PC-9 (cell line): Measurements from ENCODE around the gene BRIX1. TPM values are rescaled to one million over a fixed set of nuclear protein-coding genes. Genes with fewer than 3 reads are reported as not detected.

Experiments
- BruUV-seq: library from RNA; stranded (reverse); fragments of 400-500 nt; replicated peaks from 2 replicates; lab custom pipeline; 2021; lab: Mats Ljungman, UMichigan
- CTCF ChIA-PET: fragments of 300-600 bp; sonication (Branson Sonifier 250); formaldehyde crosslinking; loops from one replicate; lab custom pipeline; 2022; ENCODE audit warnings: antibody characterized with exemption; lab: Charles Lee
- POLR2A ChIA-PET: fragments of 300-600 bp; sonication (Branson Sonifier 250); formaldehyde crosslinking; loops from one replicate; lab custom pipeline; 2022; ENCODE audit warnings: antibody characterized with exemption; ENCODE audit not compliant: unreplicated experiment; lab: Charles Lee
- DNase-seq, 2 experiments: peaks; one replicate each; pipeline versions ENCODE4 v3.0.0 to v3.0.0-alpha.2; 2015 to 2022; ENCODE audit warnings: mixed read lengths in 1 of 2
- H2AFZ ChIP-seq: fragments of 200-600 bp; sonication (generic); 2 replicates; pipeline ENCODE4 v1.8.1; 2017; ENCODE audit warnings: antibody characterized with exemption
- H3F3A ChIP-seq: fragments of 200-600 bp; sonication (generic); 2 replicates; pipeline ENCODE4 v1.8.1; 2017; ENCODE audit warnings: antibody characterized with exemption, mild to moderate bottlenecking, low read depth; ENCODE audit not compliant: insufficient read depth
- H3K27ac ChIP-seq: fragments of 200-600 bp; sonication (generic); 2 replicates; pipeline ENCODE4 v1.6.1; 2016; ENCODE audit warnings: mixed run types
- H3K27me3 ChIP-seq: fragments of 200-600 bp; sonication (generic); 2 replicates; pipeline ENCODE4 v1.6.1; 2016; ENCODE audit warnings: low read depth, mixed run types; ENCODE audit not compliant: insufficient read depth
- H3K36me3 ChIP-seq: fragments of 200-600 bp; sonication (generic); 2 replicates; pipeline ENCODE4 v1.6.1; 2016; ENCODE audit warnings: low read depth, mixed run types
- H3K4me1 ChIP-seq: fragments of 200-600 bp; sonication (generic); replicated peaks from 2 replicates; pipeline ENCODE4 v1.6.1; 2016; ENCODE audit warnings: mixed run types; ENCODE audit not compliant: insufficient read depth
- H3K4me2 ChIP-seq: fragments of 200-600 bp; sonication (generic); 2 replicates; pipeline ENCODE4 v1.6.1; 2017; ENCODE audit warnings: mixed run types
- H3K4me3 ChIP-seq: fragments of 200-600 bp; sonication (generic); 2 replicates; pipeline ENCODE4 v1.6.1; 2016; ENCODE audit warnings: mixed run types
- H3K79me2 ChIP-seq: fragments of 200-600 bp; sonication (generic); 2 replicates; pipeline ENCODE4 v1.6.1; 2017; ENCODE audit warnings: low read depth, mixed run types
- H3K9me2 ChIP-seq: fragments of 200-600 bp; sonication (generic); 2 replicates; pipeline ENCODE4 v1.8.1; 2017; ENCODE audit warnings: mild to moderate bottlenecking; ENCODE audit not compliant: insufficient read depth
- H3K9me3 ChIP-seq: fragments of 200-600 bp; sonication (generic); 2 replicates; pipeline ENCODE4 v1.8.1; 2016; ENCODE audit warnings: low read depth; ENCODE audit not compliant: insufficient read depth
- H4K20me1 ChIP-seq: fragments of 200-600 bp; sonication (generic); 2 replicates; pipeline ENCODE4 v1.8.1; 2017; ENCODE audit not compliant: insufficient read depth
- EZH2 ChIP-seq: fragments of 200-600 bp; sonication (generic); IDR thresholded peaks from 2 replicates; pipeline ENCODE4 v1.8.0; 2017; ENCODE audit warnings: antibody characterized with exemption, low read depth
- intact Hi-C: fragments of 100-400 bp; cut with micrococcal nuclease; formaldehyde crosslinking; loops from one replicate; pipeline ENCODE4 v1.10.0; 2022; ENCODE audit not compliant: unreplicated experiment
- total RNA-seq: library from RNA; stranded (reverse); gene quantifications from 2 replicates; pipeline ENCODE4 v1.2.3, GENCODE V29; 2021
- TF ChIP-seq, protein P1 (sequence below): fragments of 200-600 bp; sonication (generic); conservative IDR thresholded peaks from 2 replicates; pipeline ENCODE4 v1.6.1; 2017; ENCODE audit warnings: mixed run types, antibody characterized with exemption, mild to moderate bottlenecking, moderate library complexity

The BRIX1 gene
- total RNA-seq, 1 experiment from 2014 or later: 73.4 TPM

DNA sequence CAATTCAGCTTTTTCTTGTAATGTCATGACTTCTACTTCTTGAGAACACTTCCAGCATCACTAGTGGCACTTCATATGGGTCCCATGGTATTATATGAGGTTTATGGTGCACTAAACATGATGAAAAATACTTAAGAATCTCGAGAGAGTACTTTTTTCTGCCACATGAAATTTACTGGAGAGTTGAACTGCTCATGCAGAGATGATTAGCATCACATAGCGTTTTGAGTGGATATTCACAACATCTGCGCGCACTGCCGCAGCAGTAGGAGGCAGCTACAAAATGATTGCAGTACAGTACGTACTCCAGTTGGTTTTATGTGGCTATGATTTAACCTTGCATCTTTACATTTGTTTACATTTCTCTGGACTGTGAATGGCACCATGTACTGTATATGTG is 14.9 kb upstream of the BRIX1 start:
- TF ChIP-seq EZH2: no peak
- TF ChIP-seq, protein P1, sequence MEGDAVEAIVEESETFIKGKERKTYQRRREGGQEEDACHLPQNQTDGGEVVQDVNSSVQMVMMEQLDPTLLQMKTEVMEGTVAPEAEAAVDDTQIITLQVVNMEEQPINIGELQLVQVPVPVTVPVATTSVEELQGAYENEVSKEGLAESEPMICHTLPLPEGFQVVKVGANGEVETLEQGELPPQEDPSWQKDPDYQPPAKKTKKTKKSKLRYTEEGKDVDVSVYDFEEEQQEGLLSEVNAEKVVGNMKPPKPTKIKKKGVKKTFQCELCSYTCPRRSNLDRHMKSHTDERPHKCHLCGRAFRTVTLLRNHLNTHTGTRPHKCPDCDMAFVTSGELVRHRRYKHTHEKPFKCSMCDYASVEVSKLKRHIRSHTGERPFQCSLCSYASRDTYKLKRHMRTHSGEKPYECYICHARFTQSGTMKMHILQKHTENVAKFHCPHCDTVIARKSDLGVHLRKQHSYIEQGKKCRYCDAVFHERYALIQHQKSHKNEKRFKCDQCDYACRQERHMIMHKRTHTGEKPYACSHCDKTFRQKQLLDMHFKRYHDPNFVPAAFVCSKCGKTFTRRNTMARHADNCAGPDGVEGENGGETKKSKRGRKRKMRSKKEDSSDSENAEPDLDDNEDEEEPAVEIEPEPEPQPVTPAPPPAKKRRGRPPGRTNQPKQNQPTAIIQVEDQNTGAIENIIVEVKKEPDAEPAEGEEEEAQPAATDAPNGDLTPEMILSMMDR: no peak
- Histone ChIP-seq H3K9me3 (no peaks in the 10 kb centered on the region), H3K36me3 (no peaks in the 10 kb centered on the region), H3K4me3 (no peak overlapping the region), H2AFZ (no peak overlapping the region), H3K9me2 (no peaks in the 10 kb centered on the region), H4K20me1 (no peaks in the 10 kb centered on the region), H3K4me1 (peaks cover 17% of the 10 kb centered on the region), H3K27me3 (no peaks in the 10 kb centered on the region), H3F3A (peaks cover 14% of the 10 kb centered on the region; the same call in 1 of the 2 replicates), H3K27ac (no peak overlapping the region), H3K4me2 (no peak overlapping the region), H3K79me2 (no peaks in the 10 kb centered on the region)
- CTCF ChIA-PET: interaction anchor here (0.5 to 3.4 kb wide), 3 partner anchors 29 to 425 kb away, joined by 3 to 34 read pairs (median 4); partner anchors contain the start of gene DNAJC21
- POLR2A ChIA-PET: interaction anchor here (0.6 kb wide), 1 partner anchor 92 kb away, joined by 4 read pairs; no protein-coding TSS in a partner anchor
- no peak for DNase-seq
- no TSS peak for BruUV-seq
- intact Hi-C loops: no loop called here

DNA sequence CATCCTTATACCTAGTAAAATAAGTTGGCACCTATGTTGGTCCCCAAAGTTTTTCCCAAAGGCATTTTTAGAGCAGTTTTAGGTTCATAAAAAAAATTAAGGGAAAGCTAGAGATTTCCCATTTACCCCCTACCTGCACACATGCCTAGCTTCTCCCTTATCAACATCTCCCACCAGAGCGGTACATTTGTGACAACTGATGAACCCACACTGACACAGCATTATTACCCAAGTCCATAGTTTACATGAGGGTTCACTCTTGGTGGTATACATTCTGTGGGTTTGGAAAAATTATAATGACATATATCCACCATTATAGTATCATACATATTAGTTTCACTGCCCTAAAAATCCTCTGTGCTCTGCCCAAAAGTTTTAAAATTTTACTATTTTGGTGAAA is 12.3 kb upstream of the BRIX1 start:
- DNase-seq: no peak
- no peak overlapping the region for H2AFZ ChIP-seq
- no peak overlapping the region for H3K27ac ChIP-seq
- no peaks in the 10 kb centered on the region for H4K20me1 ChIP-seq
- intact Hi-C loops: no loop called here
- POLR2A ChIA-PET: interaction anchor here (0.6 to 1.2 kb wide), 3 partner anchors 12 to 56 kb away, joined by 4 to 13 read pairs (median 8); partner anchors contain the start of genes BRIX1, DNAJC21 and RAD1
- no peak overlapping the region for H3K4me3 ChIP-seq
- H3F3A ChIP-seq: peaks cover 14% of the 10 kb centered on the region; the same call in 1 of the 2 replicates
- no peaks in the 10 kb centered on the region for H3K9me3 ChIP-seq
- TF ChIP-seq, protein P1: no peak
- TF ChIP-seq EZH2: no peak
- H3K27me3 ChIP-seq: no peaks in the 10 kb centered on the region
- H3K36me3 ChIP-seq: no peaks in the 10 kb centered on the region
- CTCF ChIA-PET: interaction anchor here (0.6 to 1.0 kb wide), 5 partner anchors 12 to 1560 kb away, joined by 3 to 7 read pairs (median 3); partner anchors contain the start of genes BRIX1 and RAD1
- no TSS peak for BruUV-seq
- no peak overlapping the region for H3K4me2 ChIP-seq
- no peaks in the 10 kb centered on the region for H3K79me2 ChIP-seq
- H3K4me1 ChIP-seq: peaks cover 5% of the 10 kb centered on the region; the same call in 1 of the 2 replicates
- H3K9me2 ChIP-seq: no peaks in the 10 kb centered on the region

DNA sequence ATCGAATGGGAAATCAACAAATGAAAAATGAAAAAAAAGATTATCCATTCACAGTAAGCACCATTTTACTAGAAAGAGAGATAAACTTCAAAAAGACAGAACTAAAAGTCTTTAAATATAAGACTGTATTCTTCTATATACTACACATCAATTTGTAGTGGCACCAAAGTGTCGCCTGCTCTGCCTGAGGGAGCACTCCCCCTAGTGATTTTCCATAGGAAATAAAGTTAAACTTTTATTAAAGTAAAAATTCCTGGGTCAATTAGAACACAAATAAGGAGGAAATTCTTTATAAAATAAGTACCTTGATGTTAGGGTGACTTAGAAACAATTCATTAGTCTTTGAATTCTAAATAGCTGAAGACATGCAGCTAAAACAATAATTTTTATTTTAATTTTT is 9.9 kb upstream of the BRIX1 start:
- ChIA-PET POLR2A (no interaction called here), CTCF (interaction anchor here (1.0 to 1.3 kb wide), 2 partner anchors 98 to 419 kb away, joined by 3 read pairs; no protein-coding TSS in a partner anchor)
- Histone ChIP-seq H3K79me2 (no peaks in the 10 kb centered on the region), H3K4me2 (no peak overlapping the region), H3F3A (0 out of 2 replicates have a peak, but pooled peaks cover 3% of the 10 kb centered on the region), H3K36me3 (peaks cover 15% of the 10 kb centered on the region), H3K4me1 (no peaks in the 10 kb centered on the region), H2AFZ (no peak overlapping the region), H3K9me2 (no peaks in the 10 kb centered on the region), H3K9me3 (no peaks in the 10 kb centered on the region), H4K20me1 (no peaks in the 10 kb centered on the region), H3K4me3 (no peak overlapping the region), H3K27ac (no peak overlapping the region), H3K27me3 (no peaks in the 10 kb centered on the region)
- no peak for DNase-seq
- intact Hi-C loops: no loop called here
- BruUV-seq: no TSS peak
- TF ChIP-seq, protein P1: peak; percentile 65
- TF ChIP-seq EZH2: no peak
